ES-I3 (cell line): ENCODE data around the gene SLC6A19.
A peak's percentile ranks its signal among the peaks of the same experiment; 100 is the strongest.
"Not testable (repeated sequence)": the region's sequence is repeated elsewhere in the genome, so short reads cannot be mapped to it uniquely, and the experiment has no call there.

ENCODE experiments used
- H3K36me3 ChIP-seq: 2 replicates; pipeline ENCODE4 v1.6.1; 2013; ENCODE audit warnings: mild to moderate bottlenecking, low read length, control low read depth, moderate library complexity; ENCODE audit not compliant: insufficient read depth
- H3K4me1 ChIP-seq: 2 replicates; pipeline ENCODE4 v1.6.1; 2013; ENCODE audit warnings: mild to moderate bottlenecking, control low read depth, low read length; ENCODE audit not compliant: insufficient read depth
- H3K9ac ChIP-seq: 2 replicates; pipeline ENCODE4 v1.6.1; 2013; ENCODE audit warnings: low read depth, mild to moderate bottlenecking, low read length, moderate library complexity
- H3K9me3 ChIP-seq: 2 replicates; pipeline ENCODE4 v1.6.1; 2013; ENCODE audit warnings: mild to moderate bottlenecking, low read length, moderate library complexity; ENCODE audit not compliant: control insufficient read depth, insufficient read depth

Gene SLC6A19

DNA sequence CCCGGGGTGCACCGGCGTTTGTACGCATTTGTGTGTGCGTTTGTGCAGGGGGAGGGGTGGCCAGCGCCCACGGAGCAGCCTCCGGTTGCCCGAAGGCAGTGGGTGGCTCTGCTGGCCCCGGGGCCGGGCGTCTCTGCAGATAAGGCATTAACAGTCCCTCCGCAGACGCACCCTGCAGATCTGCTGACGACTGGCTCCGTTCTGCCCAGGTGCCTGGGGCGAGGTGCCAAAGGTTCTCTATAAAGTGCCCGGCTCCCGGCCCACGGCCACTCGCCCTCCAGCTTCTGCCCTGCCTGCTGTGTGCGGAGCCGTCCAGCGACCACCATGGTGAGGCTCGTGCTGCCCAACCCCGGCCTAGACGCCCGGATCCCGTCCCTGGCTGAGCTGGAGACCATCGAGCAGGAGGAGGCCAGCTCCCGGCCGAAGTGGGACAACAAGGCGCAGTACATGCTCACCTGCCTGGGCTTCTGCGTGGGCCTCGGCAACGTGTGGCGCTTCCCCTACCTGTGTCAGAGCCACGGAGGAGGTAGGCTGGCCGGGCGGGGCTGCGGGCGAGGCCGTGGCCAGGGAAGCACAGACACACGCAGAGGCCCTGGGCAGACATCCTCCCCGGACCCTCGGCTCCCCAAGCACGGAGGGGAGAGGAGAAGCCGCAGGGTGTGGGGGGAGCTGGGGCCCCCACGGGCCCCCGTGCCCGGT is at the start of gene SLC6A19:
SLC6A19 (plus strand) TSS at position 269 of the 699 bp plus-strand sequence; CDS start at position 325, 56 bp downstream.
- Histone ChIP-seq H3K36me3 (no peaks in the 10 kb centered on the region; the same call in 1 of the 2 replicates), H3K9ac (no peak within 1 kb of the TSS), H3K4me1 (0 out of 2 replicates have a peak, but pooled peaks cover 3% of the 10 kb centered on the region), H3K9me3 (no peaks in the 10 kb centered on the region)

DNA sequence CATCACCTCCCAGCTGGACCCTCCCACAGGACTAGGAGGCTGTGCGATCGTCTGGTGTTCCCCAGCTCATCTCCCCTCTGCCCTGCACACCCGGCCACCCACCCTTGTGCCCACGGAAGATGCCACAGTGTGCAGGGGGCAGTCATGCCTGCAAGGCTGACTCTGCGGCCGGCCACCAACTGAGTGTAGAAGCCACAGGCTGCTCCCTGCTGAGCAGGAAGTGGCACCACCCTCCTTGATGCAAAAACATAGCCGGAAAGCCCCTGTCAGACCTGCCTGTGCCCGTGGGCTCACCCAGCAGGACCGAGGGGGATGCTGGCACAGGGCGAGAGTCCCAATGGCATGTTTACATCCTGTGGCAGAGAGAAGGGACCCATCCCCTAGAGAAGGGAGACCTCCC is 49.2 kb upstream of the SLC6A19 start:
- Histone ChIP-seq H3K9me3 (no peaks in the 10 kb centered on the region), H3K4me1 (no peaks in the 10 kb centered on the region), H3K9ac (no peak overlapping the region), H3K36me3 (no peaks in the 10 kb centered on the region)

DNA sequence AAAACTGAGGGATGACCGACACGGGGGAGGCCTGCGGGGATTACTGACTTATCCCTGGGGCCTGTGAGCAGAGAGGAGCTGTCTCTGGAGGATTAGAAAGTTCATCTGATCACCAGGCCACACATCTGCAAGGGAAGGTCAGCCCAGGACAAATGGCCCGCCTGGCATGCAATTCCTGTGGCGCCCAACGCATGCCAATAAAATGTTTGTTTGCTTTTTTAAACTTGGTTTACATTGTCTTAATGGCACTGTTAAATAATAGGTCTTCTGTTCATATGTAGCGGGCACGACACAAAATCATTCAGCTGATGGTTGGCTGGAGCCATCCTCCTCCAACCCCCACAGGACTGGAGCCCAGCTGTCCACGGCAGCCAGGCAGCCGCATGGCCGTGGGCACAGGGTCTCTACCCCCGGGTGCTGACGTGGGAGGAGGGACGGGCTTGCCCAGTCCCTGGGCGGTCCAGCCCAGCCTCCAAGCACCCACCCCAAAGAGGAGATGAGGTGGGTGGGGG is 48.6 kb upstream of the SLC6A19 start:
- H3K4me1 ChIP-seq: no peaks in the 10 kb centered on the region
- no peaks in the 10 kb centered on the region for H3K9me3 ChIP-seq
- H3K9ac ChIP-seq: no peak overlapping the region
- H3K36me3 ChIP-seq: no peaks in the 10 kb centered on the region

GRCh38 chr5:1153428-1153827 is 48.0 kb upstream of the SLC6A19 start:
- Histone ChIP-seq H3K36me3 (no peaks in the 10 kb centered on the region), H3K9me3 (no peaks in the 10 kb centered on the region), H3K9ac (no peak overlapping the region), H3K4me1 (no peaks in the 10 kb centered on the region)

DNA sequence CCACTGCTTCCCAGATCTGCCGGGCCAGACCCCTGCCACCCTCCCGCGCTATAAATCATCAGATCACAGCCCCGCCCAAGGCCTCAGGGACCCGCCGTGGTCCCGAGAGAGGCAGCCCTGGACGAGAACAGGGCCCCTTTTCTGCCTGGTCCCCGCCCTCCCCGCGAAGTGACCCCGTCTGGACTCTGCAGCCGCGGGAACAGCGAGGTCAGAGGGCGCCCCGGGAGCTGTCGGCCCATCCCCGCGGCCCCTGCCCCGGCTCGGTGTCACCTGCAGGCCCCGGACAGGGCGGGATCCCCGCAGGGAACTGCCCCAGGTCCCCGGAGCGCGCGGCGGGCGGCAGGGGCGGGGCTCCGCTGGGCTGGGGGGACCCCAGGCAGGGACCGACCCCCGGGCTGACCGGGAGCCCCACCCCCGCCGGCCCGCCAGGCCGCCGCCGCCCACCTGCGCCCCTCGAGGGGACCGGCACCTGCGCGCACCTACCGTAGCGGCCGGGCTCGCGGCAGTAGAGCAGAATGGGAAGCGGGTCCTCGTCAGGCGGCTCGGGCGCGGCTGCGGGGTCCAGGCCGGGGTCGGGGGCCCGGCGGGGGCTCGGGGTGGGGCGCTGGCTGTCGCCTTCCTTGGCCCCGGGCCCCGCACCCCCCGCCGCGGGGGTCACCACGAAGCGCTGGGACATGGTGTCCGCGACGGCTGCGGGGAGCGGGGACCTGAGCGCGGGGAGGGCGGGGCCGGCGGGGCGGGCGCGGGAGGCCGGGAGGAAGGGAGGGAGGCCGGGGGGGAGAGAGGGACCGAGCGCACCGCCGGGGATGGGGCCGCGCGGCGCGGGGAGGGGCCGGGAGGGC is 46.0 kb upstream of the SLC6A19 start:
- Histone ChIP-seq H3K36me3 (no peaks in the 10 kb centered on the region), H3K9me3 (no peaks in the 10 kb centered on the region), H3K4me1 (no peaks in the 10 kb centered on the region), H3K9ac (peak overlapping the region; percentile 36; the same call in 1 of the 2 replicates)

DNA sequence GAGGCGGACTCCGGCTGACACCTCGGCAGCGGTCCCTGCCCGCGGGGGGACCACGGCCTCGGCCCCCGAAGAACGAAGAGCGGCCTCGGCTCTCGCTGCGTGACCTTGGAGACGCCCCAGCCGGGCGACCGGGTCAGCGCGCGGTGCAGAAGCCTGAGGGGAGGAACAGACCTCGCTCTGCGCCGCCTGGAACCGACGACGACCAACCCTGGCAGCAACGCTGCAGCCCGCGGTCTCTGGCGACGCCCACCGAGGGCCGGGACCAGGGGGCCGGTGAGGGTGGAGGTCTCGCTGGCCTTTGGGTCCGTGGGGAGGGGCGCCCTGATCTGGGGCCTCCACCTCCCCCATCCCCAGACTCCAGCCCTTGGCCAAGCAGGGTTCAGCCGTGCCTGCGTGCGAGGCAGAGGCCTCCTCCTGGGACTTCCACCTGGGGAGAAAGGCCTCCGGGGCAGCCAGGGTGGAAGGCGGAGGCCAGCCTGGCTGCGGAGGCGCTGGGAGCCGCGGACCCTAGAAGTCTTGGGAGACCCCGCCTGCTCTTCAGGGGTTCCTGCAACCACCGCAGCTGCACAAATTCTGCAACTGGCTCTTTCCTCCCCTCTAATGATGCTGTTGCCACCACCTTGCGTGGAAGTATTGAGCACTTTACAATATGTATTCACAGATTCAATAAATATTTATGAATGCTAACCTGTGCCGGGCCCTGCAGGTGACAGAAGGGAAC is 45.2 kb upstream of the SLC6A19 start:
- no peaks in the 10 kb centered on the region for H3K9me3 ChIP-seq
- H3K4me1 ChIP-seq: no peaks in the 10 kb centered on the region
- H3K36me3 ChIP-seq: no peaks in the 10 kb centered on the region
- peak overlapping the region; percentile 36; the same call in 1 of the 2 replicates for H3K9ac ChIP-seq

DNA sequence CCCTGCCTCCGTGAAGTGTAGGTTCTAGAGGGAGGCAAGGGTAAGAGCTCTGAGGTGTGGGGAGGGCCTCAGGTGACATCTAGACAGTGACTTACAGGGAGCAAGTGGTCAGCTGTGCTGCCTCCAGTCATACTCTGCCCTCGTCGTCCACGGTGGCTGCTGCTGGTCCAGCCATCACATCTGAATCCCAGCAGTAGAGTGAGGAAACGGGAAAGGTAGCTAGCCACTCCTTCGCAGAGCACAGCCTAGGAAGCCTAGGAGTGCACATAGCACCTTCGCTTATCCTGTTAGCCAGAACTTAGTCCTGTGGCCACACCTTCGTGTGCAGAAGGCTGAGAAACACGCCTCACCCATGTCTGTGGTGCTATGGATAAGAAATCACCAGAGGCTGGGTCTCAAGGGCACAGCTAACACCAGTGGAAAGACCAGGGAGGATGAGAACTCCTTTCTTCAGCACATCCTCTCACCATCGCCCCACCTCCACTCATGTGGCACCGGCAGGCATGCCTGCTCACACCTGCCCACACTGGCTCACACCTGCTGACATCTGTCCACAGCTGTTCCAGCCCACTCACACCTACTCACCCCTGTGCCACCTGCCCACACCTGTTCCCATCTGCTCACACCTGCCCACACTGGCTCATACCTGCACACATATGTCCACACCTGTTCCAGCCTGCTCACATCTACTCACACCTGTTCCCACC is 44.5 kb upstream of the SLC6A19 start:
- H3K36me3 ChIP-seq: no peaks in the 10 kb centered on the region
- H3K4me1 ChIP-seq: no peaks in the 10 kb centered on the region
- no peaks in the 10 kb centered on the region for H3K9me3 ChIP-seq
- H3K9ac ChIP-seq: no peak overlapping the region

DNA sequence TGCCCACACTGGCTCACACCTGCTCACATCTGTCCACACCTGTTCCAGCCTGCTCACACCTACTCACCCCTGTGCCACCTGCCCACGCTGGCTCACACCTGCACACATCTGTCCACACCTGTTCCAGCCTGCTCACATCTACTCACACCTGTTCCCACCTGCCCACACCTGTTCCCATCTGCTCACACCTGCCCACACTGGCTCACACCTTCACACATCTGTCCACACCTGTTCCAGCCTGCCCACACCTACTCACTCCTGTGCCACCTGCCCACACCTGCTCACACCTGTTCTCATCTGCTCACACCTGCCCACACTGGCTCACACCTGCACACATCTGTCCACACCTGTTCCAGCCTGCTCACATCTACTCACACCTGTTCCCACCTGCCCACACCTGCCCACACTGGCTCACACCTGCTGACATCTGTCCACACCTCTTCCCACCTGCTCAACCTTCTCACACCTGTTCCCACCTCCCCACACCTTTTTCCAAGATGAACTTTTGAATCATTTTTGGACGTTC is 43.9 kb upstream of the SLC6A19 start:
- not testable (repeated sequence) for H3K9ac ChIP-seq, H3K36me3 ChIP-seq, H3K4me1 ChIP-seq, H3K9me3 ChIP-seq

GRCh38 chr5:1158647-1159340 is 42.6 kb upstream of the SLC6A19 start:
- Histone ChIP-seq H3K36me3 (no peaks in the 10 kb centered on the region), H3K9me3 (no peaks in the 10 kb centered on the region), H3K9ac (no peak overlapping the region), H3K4me1 (no peaks in the 10 kb centered on the region)

DNA sequence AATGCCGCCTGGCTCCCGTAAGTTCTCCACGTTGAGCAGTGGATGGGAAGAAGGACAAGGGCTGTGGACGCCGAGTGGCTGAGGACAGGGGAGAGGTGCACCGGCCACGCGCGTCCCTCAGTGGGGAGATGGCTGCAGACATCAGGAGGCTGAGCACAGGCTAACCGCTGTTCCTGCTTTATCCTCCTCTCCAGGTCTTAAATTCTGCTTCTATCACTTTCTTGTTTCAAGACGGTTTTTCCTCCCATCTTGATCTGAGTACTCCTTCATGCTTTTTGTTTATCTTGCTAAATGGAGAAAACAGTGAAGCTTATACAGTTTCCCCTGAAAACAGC is 42.1 kb upstream of the SLC6A19 start:
- Histone ChIP-seq H3K4me1 (no peaks in the 10 kb centered on the region), H3K9ac (no peak overlapping the region), H3K9me3 (no peaks in the 10 kb centered on the region), H3K36me3 (no peaks in the 10 kb centered on the region)

DNA sequence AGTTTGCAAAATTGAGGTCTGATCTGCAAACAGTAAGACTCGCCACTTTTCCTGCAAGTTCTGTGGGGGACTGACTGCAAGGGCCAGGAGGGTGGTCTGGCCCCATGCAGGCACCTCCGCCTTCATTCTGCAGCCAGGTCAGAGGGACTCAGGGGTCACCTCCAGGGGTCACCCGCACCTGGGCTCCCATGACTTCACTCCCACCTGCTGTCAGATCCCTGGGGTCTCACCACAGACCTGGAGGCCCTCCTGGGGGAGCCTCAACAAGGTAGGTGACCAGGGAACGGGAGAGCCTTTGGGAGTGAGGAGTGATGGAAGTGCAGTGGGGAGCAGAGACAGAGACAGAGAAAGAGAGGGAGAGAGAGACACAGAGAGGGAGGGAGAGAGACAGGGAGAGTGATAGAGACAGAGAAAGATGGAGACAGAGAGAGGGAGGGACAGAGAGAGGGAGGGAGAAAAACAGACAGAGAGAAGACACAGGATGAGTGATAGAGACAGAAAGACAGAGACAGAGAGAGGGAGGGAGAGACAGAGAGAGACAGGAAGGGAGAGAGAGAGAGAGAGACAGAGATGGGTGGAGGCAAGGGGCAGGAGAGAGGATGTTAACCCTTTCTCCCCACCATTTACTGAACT is 41.5 kb upstream of the SLC6A19 start:
- no peaks in the 10 kb centered on the region for H3K4me1 ChIP-seq
- no peak overlapping the region for H3K9ac ChIP-seq
- no peaks in the 10 kb centered on the region for H3K36me3 ChIP-seq
- no peaks in the 10 kb centered on the region for H3K9me3 ChIP-seq

- Histone ChIP-seq H3K4me1 (no peaks in the 10 kb centered on the region), H3K9me3 (no peaks in the 10 kb centered on the region), H3K9ac (no peak overlapping the region), H3K36me3 (no peaks in the 10 kb centered on the region)
Measured at GRCh38 chr5:1161108-1161832, 40.1 kb upstream of the SLC6A19 start.
